Kidney tubule cell (primary cell): ENCODE data around the gene SSBP4.

Experiments
- DNase-seq: peaks from one replicate; pipeline ENCODE4 v3.0.0-alpha.2; 2018; ENCODE audit warnings: low spot score

The SSBP4 gene

GRCh38 chr19:18469069-18469846, 50.1 kb downstream of the SSBP4 start:
- peak; percentile 87 for DNase-seq

GRCh38 chr19:18470787-18471186, 51.6 kb downstream of the SSBP4 start:
- DNase-seq, result no peak

DNA sequence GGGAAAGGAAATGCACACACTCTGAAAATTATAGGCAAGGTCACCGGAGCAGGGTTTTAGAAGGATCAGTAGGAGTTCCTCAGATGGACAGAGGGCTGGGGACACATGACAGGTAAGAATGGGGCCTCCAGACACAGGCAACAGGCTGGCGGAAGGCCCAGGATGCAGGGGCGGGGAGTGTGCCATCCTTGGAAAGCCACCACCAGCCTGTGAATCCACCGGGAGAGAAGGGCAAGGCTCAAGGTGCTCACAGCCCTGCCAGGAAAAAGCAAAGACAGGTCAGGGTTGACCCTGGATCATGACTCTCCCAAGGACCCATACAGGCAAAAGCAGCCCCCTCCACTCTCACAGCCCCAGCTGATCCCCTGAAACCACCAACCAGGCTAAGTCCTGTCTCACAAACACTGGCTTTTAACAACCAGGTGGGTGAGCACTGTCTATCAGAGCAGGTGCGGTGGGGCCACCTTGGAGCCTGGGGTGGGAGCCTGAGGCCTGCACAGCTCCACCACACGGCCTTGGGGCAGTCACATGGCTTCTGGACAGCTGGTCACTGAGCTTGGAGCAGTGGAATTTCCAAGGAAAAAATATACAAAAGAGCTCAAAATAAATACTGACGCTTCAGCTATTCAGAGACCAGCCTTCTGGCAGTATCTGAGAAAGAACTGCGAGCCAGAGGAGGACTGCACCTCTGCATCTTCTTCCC, 54.0 kb downstream of the SSBP4 start:
- no peak for DNase-seq

DNA sequence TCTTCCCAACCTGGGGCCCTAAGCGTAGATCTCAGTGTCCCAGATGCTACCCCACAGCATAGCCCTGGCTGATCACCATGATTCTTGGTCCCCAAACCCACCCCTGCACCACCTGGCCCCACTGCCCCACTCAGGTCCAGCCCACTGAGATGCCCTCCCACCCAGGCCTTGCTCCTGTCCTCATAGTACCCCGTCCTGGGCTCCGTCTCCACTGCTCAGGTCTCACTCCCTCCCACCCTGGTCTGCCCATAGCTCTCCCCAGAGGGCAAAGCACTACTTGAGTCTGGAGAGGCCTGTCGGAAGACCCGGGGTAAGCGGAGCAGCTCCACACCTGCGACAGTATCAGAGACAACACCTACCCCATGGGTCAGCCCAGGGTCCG, 54.5 kb downstream of the SSBP4 start:
- DNase-seq, result no peak

DNA sequence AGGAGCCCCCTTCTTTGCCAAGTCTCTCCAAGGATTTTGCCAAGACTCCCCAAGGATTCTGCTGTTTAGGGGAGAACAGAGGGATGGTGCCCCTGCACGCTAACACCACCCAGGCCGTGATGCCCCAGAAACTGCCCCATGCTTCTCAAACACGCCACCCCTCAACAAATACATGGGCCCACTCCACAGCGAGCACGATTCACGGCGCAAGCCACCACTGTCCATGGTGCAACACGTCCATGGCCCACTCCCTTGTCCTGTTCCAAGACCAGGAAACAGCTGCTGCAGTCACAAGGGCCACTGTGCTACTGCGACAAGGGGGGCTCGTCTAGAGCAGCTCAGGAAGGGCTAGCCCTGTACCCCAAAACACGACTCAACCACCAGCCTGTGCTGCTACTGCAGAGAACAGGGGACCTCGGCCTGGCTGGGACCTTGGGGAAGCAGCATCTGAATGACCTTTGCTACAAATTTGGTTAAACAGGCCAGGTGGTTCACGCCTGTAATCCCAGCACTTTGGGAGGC, 55.2 kb downstream of the SSBP4 start:
- no peak for DNase-seq

- no peak for DNase-seq
Observed at GRCh38 chr19:18475004-18475453, 55.8 kb downstream of the SSBP4 start.

DNA sequence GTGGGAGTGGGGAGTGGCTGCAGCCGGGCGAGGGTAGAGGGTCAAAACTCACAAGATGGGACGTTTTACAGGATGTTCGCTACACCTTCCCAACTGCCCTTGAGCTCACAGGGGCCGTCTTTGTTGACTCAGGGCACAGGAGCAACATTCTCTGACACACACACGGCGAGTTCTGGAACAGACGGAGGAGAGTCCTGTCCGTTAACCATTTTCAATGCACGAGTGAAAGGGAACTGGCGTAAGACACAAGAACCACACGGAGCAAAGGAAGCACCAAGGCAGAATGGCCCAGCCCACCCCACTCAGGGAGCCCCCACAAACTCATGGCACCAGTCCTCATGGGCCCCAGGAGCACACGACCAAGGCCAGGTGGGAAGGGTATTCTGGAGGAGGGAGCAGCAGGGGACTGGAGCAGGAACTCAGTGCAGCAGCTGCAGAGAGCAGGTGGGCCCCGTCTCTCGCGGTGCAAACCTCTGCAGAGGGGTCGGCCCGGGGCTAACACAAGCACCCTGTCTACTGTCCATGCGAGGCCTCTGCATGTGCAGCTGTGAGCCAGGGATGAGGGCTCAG, 56.6 kb downstream of the SSBP4 start:
- no peak for DNase-seq

- no peak for DNase-seq
Observed at GRCh38 chr19:18476507-18477041, 57.4 kb downstream of the SSBP4 start.

DNA sequence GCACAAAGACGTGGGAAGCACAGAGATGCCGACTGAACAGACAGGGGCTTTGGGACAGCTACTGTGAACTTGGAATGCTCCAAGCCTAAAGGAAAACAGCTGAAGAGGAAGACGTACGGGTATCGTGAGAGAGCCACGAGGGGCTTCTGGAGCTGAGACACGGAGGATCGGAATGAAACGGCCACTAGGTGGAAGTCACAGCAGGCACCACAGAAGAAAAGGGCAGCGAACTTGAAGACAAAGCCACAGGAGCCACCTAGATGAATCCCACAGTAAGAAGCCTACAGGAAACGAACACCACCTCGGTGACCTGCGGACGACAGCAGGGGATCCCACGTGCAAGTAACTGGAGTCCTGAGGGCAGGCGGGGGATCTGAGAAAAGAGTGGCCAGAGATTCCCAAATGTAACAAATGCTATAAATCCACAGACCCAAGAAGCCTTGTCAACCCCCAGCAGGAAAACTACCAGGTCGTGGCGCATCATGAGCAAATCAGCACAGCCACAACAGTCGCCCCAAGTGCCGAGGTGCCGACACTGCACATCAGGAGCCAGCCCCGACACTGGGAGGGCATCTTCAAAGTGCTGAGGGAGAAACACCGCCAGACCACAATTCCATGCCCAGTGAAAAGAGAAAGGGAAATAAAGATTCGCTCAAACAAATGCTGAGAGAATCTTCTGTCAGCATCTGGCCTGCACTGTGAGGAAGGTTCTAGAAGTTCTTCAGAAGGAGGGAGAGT, 58.0 kb downstream of the SSBP4 start:
- no peak for DNase-seq

GRCh38 chr19:18477974-18478373, 58.8 kb downstream of the SSBP4 start:
- DNase-seq, result no peak

GRCh38 chr19:18478545-18479311, 59.5 kb downstream of the SSBP4 start:
- peak; percentile 88 for DNase-seq

- DNase-seq, result peak; percentile 54
Observed at GRCh38 chr19:18480006-18480691, 61.0 kb downstream of the SSBP4 start.

DNA sequence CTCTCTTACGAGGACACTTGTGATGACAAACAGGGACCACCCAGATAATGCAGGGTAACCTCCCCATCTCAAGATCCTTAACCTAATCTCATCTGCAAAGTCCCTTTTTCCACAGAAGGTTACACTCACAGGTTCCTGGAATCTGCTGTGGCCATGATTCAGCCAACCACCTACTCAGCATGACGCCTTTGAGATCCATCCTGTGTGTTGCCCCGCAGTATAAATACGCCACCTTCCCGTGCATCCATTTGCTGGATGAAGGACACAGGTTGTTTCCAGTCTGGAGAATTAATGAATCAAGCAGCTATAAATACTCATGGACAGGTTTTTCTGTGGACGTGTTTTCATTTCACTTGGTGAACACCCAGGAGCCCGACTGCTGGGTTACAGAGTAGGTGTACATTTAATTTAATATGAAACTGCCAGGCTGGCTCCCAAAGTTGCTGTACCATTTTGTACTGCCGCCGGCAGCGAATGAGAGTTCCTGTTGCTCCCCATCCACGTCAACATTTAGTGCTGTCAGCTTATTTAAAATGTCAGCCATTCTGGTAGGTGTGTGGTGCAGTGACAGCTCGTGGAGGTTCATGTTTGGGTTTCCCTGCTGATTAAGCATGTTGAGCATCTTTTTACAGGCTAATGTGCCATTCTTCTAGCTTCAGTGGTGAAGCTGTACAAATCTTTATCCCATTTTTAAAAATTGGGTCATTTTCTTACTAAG, 62.5 kb downstream of the SSBP4 start:
- no peak for DNase-seq

- DNase-seq, result no peak
Observed at GRCh38 chr19:18483119-18483890, 64.1 kb downstream of the SSBP4 start.
